Subcutaneous abdominal adipose tissue (tissue), 5 donors: ENCODE results near the gene IRAG1.
A peak's percentile ranks its signal among the peaks of the same experiment; 100 is the strongest.

Source experiments
- H3K27ac ChIP-seq: one replicate; pipeline ENCODE4 v1.7.0; 2013; ENCODE audit warnings: low read depth, mild to moderate bottlenecking, inconsistent platforms, low read length, moderate library complexity
- H3K27me3 ChIP-seq, 5 donors: one replicate each; pipeline ENCODE4 v1.7.0; 2013; ENCODE audit warnings: low read length in 5 of 5, inconsistent platforms in 1 of 5; ENCODE audit not compliant: control insufficient read depth in 5 of 5, insufficient read depth in 4 of 5
- H3K36me3 ChIP-seq, 5 donors: one replicate each; pipeline ENCODE4 v1.7.0; 2013; ENCODE audit warnings: low read length in 5 of 5; ENCODE audit not compliant: control insufficient read depth in 5 of 5, insufficient read depth in 5 of 5
- H3K4me1 ChIP-seq, 5 donors: one replicate each; pipeline ENCODE4 v1.7.0; 2013; ENCODE audit warnings: low read length in 5 of 5, mild to moderate bottlenecking in 3 of 5, moderate library complexity in 1 of 5; ENCODE audit not compliant: control insufficient read depth in 5 of 5, insufficient read depth in 5 of 5
- H3K4me3 ChIP-seq, 5 donors: one replicate each; pipeline ENCODE4 v1.7.0; 2013; ENCODE audit warnings: low read length in 5 of 5, low read depth in 1 of 5
- H3K9ac ChIP-seq, 5 donors: one replicate each; pipeline ENCODE4 v1.7.0; 2013; ENCODE audit warnings: low read length in 5 of 5, mild to moderate bottlenecking in 4 of 5, moderate library complexity in 3 of 5
- H3K9me3 ChIP-seq, 5 donors: one replicate each; pipeline ENCODE4 v1.7.0; 2013; ENCODE audit warnings: low read length in 5 of 5; ENCODE audit not compliant: control insufficient read depth in 5 of 5
- donor health status: healthy.
- donor health status: healthy.
- donor health status: healthy.
- donor health status: healthy.
- donor health status: healthy.

The IRAG1 gene, protein sequence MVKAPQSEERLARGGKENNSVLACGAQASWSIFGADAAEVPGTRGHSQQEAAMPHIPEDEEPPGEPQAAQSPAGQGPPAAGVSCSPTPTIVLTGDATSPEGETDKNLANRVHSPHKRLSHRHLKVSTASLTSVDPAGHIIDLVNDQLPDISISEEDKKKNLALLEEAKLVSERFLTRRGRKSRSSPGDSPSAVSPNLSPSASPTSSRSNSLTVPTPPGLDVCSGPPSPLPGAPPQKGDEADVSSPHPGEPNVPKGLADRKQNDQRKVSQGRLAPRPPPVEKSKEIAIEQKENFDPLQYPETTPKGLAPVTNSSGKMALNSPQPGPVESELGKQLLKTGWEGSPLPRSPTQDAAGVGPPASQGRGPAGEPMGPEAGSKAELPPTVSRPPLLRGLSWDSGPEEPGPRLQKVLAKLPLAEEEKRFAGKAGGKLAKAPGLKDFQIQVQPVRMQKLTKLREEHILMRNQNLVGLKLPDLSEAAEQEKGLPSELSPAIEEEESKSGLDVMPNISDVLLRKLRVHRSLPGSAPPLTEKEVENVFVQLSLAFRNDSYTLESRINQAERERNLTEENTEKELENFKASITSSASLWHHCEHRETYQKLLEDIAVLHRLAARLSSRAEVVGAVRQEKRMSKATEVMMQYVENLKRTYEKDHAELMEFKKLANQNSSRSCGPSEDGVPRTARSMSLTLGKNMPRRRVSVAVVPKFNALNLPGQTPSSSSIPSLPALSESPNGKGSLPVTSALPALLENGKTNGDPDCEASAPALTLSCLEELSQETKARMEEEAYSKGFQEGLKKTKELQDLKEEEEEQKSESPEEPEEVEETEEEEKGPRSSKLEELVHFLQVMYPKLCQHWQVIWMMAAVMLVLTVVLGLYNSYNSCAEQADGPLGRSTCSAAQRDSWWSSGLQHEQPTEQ

GRCh38 chr11:10693509-10694081 is at the start of gene IRAG1:
Gene IRAG1 (minus strand): TSS chr11:10693755. CDS start chr11:10693602, 153 bp downstream.
- Histone ChIP-seq H3K4me3 (peak within 1 kb of the TSS; percentile 33 to 63 (median 45)), H3K9me3 (no peaks in the 10 kb centered on the region), H3K27me3 (peaks cover 0 to 3% (median 0%) of the 10 kb centered on the region in 5 donors), H3K27ac (peak within 1 kb of the TSS; percentile 41), H3K9ac (peak within 1 kb of the TSS in 3 of 5 donors; percentile 11 to 57 (median 23)), H3K36me3 (no peaks in the 10 kb centered on the region), H3K4me1 (peaks cover 0 to 39% (median 19%) of the 10 kb centered on the region in 5 donors)

DNA sequence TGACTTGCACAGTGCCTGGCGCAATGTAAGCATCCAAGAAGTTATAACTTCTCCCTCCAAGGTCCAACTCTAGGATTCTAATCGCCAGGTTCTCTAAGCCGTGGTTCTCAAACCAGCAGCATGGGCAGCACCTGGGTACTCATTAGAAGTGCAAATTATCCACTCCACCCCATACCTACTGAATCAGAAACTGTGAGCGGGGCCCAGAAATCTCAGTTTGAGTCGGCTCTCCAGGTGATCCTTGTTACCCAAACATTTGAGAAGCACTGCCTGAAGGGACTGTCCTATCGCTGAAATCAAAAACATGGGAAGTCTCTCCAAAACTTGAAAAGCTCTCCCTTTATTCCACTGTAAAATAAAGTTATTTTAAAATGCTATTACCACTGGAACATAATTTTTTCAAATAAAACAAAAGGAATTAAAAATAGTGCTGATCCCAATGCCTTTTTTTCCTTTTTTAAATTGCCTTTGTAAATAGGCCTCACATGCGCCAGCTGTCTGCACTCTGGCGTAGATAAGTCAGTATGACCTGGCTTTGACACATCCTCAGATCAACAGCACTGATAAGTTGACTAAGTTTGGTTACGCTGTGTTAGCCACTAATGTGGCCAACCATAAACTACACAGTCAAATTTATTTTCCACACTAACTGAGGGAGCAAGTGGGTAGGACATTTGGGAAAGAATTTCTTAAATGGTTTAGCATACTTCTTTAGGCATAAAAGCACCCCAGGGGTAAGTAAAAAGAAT is 49.1 kb upstream of the IRAG1 start:
- no peak overlapping the region for H3K4me3 ChIP-seq
- H3K36me3 ChIP-seq = no peaks in the 10 kb centered on the region
- H3K27ac ChIP-seq = no peak overlapping the region
- no peaks in the 10 kb centered on the region for H3K27me3 ChIP-seq
- no peak overlapping the region for H3K9ac ChIP-seq
- no peaks in the 10 kb centered on the region for H3K9me3 ChIP-seq
- H3K4me1 ChIP-seq = no peaks in the 10 kb centered on the region

GRCh38 chr11:10735481-10736475 is 42.2 kb upstream of the IRAG1 start:
- H3K27me3 ChIP-seq = no peaks in the 10 kb centered on the region
- H3K36me3 ChIP-seq = no peaks in the 10 kb centered on the region
- peak overlapping the region in 4 of 5 donors; percentile 48 to 71 (median 52) for H3K9ac ChIP-seq
- peak overlapping the region; percentile 57 for H3K27ac ChIP-seq
- H3K4me3 ChIP-seq = peak overlapping the region; percentile 19 to 66 (median 51)
- H3K4me1 ChIP-seq = peaks cover 0 to 7% (median 5%) of the 10 kb centered on the region in 5 donors
- peaks cover 0 to 8% (median 0%) of the 10 kb centered on the region in 5 donors for H3K9me3 ChIP-seq

GRCh38 chr11:10731064-10731680 is 37.6 kb upstream of the IRAG1 start:
- Histone ChIP-seq H3K4me1 (peaks cover 0 to 17% (median 12%) of the 10 kb centered on the region in 5 donors), H3K4me3 (no peak overlapping the region), H3K36me3 (no peaks in the 10 kb centered on the region)

DNA sequence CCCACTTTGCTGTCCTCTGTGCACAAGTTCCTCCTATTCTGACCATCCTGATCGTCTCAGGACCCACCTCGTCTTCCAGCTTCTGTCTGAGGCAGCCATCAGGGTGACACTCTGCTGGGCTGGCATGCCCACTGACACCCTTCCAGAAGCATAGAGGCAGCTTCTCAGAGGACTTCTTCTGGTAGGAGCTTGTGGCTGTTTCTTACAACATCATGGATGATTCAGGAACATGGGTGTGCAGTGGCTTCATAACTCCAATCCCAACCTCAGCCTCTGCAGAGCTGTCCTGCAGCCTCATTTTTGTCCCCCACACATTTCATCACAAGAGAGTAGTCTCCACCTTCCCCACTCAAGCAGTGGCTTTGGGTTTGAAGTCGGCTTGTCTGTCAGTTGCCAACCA is 36.6 kb upstream of the IRAG1 start:
- H3K9me3 ChIP-seq = peaks cover 0 to 8% (median 3%) of the 10 kb centered on the region in 5 donors
- H3K36me3 ChIP-seq = no peaks in the 10 kb centered on the region
- H3K4me1 ChIP-seq = peaks cover 0 to 13% (median 6%) of the 10 kb centered on the region in 5 donors
- no peak overlapping the region for H3K4me3 ChIP-seq
- H3K9ac ChIP-seq = no peak overlapping the region
- no peaks in the 10 kb centered on the region for H3K27me3 ChIP-seq
- no peak overlapping the region for H3K27ac ChIP-seq

More at GRCh38 chr11:10731064-10731680, 37.6 kb upstream of the IRAG1 start:
- Histone ChIP-seq H3K27ac (no peak overlapping the region), H3K27me3 (no peaks in the 10 kb centered on the region), H3K9ac (no peak overlapping the region), H3K9me3 (peaks cover 0 to 8% (median 0%) of the 10 kb centered on the region in 5 donors)

GRCh38 chr11:10728789-10729472 is 35.4 kb upstream of the IRAG1 start:
- Histone ChIP-seq H3K9me3 (peaks cover 0 to 8% (median 3%) of the 10 kb centered on the region in 5 donors), H3K9ac (no peak overlapping the region), H3K4me1 (peaks cover 0 to 13% (median 6%) of the 10 kb centered on the region in 5 donors), H3K4me3 (no peak overlapping the region), H3K27ac (no peak overlapping the region), H3K36me3 (no peaks in the 10 kb centered on the region), H3K27me3 (no peaks in the 10 kb centered on the region)

GRCh38 chr11:10728154-10728553 is 34.6 kb upstream of the IRAG1 start:
- Histone ChIP-seq H3K27me3 (no peaks in the 10 kb centered on the region), H3K36me3 (no peaks in the 10 kb centered on the region), H3K9ac (no peak overlapping the region), H3K4me3 (no peak overlapping the region), H3K4me1 (peaks cover 0 to 13% (median 6%) of the 10 kb centered on the region in 5 donors), H3K27ac (no peak overlapping the region), H3K9me3 (peaks cover 0 to 8% (median 3%) of the 10 kb centered on the region in 5 donors)
